GM19455 (cell line): ENCODE results near the gene ALS2CL.

ENCODE experiments used
- ATAC-seq: cut with Tn5 transposase; IDR thresholded peaks from one replicate; pipeline ENCODE4 v1.9.1; 2021; ENCODE audit not compliant: unreplicated experiment

ALS2CL gene

DNA sequence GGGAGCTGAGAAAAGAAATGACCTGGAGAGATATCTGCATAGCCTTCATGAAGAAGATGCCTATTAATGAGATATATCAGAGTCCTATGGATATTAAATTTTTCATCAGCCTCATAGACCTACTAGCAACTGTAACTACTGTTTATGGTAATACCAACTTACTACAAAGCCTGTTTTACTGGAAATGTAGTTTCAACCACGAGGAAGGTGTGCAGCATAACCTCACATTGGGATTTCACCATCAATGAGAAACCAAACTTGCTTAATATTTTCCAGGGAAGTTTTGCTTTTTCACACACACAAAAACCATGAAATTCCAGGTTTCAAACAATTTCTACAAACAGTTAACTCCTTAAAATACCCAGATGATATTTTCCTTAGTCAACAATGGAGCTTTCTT is 49.8 kb downstream of the ALS2CL start:
- ATAC-seq: no peak

DNA sequence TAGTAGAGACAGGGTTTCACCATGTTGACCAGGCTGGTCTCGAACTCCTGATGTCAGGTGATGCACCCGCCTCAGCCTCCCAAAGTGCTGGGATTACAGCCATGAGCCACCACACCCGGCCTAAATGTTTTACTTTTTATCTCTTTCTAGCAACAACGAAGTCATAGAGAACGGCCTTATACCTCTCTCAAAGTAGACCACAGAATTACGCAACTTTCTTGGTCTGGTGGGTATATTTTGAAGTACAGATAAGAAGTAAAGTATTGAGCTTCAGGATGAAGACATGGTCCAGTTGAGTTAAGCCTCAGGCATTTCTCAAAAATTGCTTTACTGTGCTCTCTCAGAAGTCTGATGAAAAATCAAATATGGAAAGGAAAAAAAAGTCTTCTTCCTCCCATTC is 50.5 kb downstream of the ALS2CL start:
- no peak for ATAC-seq

GRCh38 chr3:46640927-46641326 is 52.6 kb downstream of the ALS2CL start:
- ATAC-seq: no peak

- no peak for ATAC-seq
These were observed 54.3 kb downstream of the ALS2CL start for GRCh38 chr3:46639221-46639620.

DNA sequence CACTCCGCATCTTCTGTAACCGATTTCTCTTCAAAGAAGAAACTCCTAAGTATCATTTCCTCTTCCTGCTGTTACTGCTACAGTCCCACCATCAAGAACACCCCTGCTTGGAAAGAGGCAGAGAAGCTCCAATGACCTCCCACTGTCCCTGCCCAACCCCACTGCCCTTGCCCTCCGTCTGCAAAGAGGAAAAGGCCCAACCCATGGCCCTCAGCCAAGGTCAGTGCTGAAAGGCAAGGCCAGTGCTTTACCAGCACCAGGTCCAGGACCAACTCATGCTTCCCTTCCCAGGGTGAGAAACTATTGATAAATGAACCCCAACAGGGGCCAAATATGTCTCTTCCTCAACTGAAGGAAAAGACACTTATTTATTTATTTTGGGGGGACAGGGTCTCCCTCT is 58.6 kb downstream of the ALS2CL start:
- no peak for ATAC-seq

DNA sequence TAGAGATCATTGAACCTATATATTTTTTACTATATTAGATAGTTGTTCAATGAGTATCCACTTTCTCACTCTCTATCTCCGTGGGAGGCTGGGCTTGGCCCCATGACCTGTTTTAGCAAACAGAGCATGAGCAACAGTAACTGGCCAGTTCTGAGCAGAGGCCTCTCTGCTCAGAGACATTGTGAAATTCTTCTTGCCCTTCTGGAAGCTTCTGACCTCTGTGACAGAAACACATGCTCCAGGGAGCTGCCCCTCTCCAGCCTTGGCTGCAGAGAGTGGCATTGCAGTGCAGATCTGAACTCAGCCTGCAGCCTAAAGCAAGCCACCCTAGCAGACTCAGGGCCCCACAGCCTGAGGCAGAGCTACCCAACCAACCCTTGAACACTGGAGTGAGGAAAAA is 60.7 kb downstream of the ALS2CL start:
- no peak for ATAC-seq

DNA sequence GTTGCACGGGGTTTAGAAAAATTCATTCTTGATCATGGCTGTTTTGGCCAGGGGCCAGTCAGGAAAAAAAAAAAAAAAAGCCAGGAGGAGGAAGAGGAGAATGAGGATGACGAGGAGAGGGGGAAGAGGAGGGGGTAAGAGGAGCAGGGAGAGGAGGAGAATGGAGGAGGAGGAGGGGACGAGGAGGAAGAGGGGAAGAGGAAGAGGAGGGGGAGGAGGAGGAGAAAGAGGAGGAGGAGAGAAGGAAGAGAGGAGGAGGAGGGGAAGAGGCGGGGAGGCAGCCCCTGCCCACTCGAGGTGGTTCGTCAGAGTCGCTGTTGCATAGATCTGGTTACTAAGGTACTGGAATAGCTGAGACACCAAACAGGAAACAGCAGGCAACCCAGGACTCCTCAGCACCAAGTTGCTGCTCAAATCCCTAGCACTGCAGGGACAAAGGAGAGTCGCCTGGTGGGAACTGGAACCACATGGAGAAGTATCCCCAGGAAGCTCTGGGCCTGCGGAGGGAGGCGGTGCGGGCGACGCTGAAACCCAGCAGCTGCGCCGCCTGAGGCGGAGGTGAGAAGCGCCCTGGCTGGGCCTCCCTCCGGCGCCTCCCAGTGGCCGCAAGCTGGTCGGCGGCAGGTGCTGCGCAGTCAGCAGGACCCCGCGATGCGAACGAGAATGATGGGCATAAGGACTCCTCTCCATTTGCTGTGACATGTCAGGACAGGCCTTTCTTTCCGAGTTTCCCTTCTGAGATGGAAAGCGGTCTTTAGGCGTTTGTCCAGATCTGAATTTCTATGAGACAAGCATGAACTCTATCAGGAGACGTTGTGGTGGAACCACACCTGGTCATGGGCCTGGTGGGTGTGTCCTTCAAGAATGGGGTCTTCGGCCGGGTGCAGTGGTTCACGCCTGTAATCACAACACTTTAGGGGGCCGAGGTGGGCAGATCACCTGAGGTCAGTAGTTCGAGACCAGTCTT is 63.6 kb downstream of the ALS2CL start:
- ATAC-seq: peak; percentile 77

DNA sequence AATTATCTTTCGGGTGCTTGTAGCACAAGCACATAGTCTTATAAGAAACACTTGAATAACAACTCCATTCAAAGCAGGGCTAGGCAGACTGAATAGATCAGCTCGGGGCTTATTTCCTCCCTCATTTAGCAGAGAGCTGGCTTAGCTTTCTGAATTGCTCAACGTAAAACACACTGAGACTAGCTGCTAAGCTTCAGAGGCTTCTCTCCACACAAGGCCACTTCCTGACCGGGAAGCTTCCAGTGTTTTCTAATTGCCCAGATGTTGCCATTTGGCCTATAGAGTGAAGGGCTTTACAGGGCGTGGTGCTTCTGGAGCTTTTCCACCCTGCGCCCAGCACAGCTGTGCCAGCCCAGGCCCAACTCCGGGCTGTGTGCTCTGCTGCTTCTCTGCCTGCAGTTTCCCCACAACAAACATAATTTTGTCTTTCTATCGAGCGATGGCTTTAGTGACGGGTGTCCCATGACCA is 64.5 kb downstream of the ALS2CL start:
- no peak for ATAC-seq

DNA sequence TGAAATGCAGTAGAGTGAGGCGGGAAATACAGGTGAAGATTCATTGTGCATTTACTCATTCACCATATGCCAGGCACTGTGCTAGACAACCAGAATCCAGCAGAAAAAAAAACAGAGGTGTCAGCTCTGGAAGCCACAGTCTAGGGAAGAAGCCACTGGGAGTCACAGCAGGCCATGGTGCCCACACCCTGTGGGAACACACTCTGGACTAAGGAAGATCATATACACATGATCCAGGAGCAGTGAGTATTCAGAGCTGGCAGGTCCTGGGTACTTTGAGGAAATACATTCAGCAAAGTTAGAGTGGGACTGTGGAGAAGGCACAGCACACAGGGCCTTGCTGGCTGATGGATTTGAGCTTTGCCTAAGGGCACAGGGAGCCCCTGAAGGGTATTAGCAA is 66.4 kb downstream of the ALS2CL start:
- ATAC-seq: no peak

DNA sequence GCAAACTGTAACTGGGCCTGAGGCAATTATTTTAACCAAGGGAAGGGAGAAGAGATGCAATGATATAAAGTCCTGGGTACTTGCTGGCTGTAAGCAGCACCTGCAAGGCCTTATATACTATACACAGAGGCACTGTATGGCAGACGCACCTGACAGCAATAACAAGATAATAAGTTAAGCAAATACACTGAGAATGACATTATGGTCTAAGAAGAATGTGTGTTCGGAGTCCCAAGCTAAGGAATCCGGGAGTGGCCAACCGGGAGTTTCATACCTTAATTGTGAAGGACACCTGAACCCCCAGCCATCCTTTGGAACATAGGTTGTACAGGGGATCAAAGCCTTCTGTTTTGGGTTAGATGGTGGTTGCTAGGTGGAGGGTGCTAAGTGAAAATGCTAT is 67.4 kb downstream of the ALS2CL start:
- ATAC-seq: no peak

- no peak for ATAC-seq
These were observed 68.4 kb downstream of the ALS2CL start for GRCh38 chr3:46624975-46625490.

- ATAC-seq: no peak
These were observed 68.9 kb downstream of the ALS2CL start for GRCh38 chr3:46624533-46624932.

GRCh38 chr3:46619845-46620778 is 73.4 kb downstream of the ALS2CL start:
- no peak for ATAC-seq
